Measurements from ENCODE around the gene PRPH2. TPM values are rescaled to one million over a fixed set of nuclear protein-coding genes. Genes with fewer than 3 reads are reported as not detected.

PRPH2 gene
- polyA plus RNA-seq, 1 of the 3 experiments (the other 2 are of a cell fraction) = not detected

DNA sequence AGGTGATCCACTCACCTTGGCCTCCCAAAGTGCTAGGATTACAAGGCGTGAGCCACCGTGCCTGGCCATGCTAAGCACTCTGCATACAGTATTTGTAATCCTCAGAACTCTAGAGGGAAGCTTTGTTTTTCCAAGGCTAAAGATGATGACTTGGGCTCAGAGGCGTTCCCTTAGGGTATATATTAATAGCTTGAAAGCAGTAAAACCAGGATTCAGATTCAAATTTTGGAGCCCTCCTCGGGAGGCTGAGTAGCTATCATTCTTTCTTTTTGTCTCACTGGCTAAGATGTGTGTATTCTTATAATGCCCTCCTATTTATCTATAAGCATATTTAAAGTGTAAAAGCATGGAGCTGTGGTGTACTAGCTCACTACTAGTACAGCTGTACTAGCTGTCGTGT lies 68.5 kb downstream of the PRPH2 start:
- Histone ChIP-seq H2AFZ (ENCODE audit: low read depth) (no peak overlapping the region), H3K27ac (ENCODE audit: low read depth in 2 of 2, low read length in 1 of 2) (no peak overlapping the region), H3F3A (replicated peaks; ENCODE audit: insufficient read depth) (peaks cover 18% of the 10 kb centered on the region), H3K27me3 (ENCODE audit: insufficient read depth) (no peaks in the 10 kb centered on the region), H3K4me2 (no peak overlapping the region), H4K20me1 (ENCODE audit: insufficient read depth) (no peaks in the 10 kb centered on the region), H3K4me1 (ENCODE audit: control insufficient read depth in 1 of 2, insufficient read depth in 2 of 2, low read depth in 1 of 2, low read length in 1 of 2) (no peaks in the 10 kb centered on the region), H3K79me2 (ENCODE audit: insufficient read depth) (no peaks in the 10 kb centered on the region), H3K9me3 (no peaks in the 10 kb centered on the region), H3K4me3 (ENCODE audit: low read depth in 2 of 2, low read length in 1 of 2) (no peak overlapping the region), H3K9ac (no peak overlapping the region), H3K9me2 (no peaks in the 10 kb centered on the region), H3K36me3 (replicated peaks in 1 of 2; ENCODE audit: control insufficient read depth in 1 of 2, insufficient read depth in 2 of 2, low read length in 1 of 2) (peaks cover 55 to 91% of the 10 kb centered on the region in 2 experiments)
- TF ChIP-seq, protein P1, sequence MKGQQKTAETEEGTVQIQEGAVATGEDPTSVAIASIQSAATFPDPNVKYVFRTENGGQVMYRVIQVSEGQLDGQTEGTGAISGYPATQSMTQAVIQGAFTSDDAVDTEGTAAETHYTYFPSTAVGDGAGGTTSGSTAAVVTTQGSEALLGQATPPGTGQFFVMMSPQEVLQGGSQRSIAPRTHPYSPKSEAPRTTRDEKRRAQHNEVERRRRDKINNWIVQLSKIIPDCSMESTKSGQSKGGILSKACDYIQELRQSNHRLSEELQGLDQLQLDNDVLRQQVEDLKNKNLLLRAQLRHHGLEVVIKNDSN (IDR thresholded peaks at IDR 0.05; ENCODE audit: borderline replicate concordance, low read depth) = no peak
- no peak for TF ChIP-seq RXRA (IDR thresholded peaks at IDR 0.05; ENCODE audit: borderline replicate concordance, low read depth)
- no peak for TF ChIP-seq FOSL2 (IDR thresholded peaks at IDR 0.05; ENCODE audit: borderline replicate concordance, low read depth)
- no peak for TF ChIP-seq FOXJ3 (CRISPR knock-in tag; IDR thresholded peaks at IDR 0.05)
- TF ChIP-seq, protein P2, sequence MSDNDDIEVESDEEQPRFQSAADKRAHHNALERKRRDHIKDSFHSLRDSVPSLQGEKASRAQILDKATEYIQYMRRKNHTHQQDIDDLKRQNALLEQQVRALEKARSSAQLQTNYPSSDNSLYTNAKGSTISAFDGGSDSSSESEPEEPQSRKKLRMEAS (IDR thresholded peaks at IDR 0.05; ENCODE audit: low read depth) = no peak
- TF ChIP-seq GATA2 (CRISPR knock-in tag; IDR thresholded peaks at IDR 0.05) = no peak
- no peak for TF ChIP-seq NRF1 (IDR thresholded peaks at IDR 0.05; ENCODE audit: low read depth, low read length)
- no peak for TF ChIP-seq MXI1 (IDR thresholded peaks at IDR 0.05; ENCODE audit: low read depth, low read length)
- POLR2A ChIA-PET = no interaction called here
- 91% methylated on average over 5 of the region's 5 CpGs for WGBS (ENCODE audit: low lambda C conversion rate)
- DNase-seq = no peak
- CTCF ChIA-PET = interaction anchor here (0.9 to 1.2 kb wide), 3 partner anchors 9 to 224 kb away, joined by 3 to 4 read pairs (median 4); no protein-coding TSS in a partner anchor

DNA sequence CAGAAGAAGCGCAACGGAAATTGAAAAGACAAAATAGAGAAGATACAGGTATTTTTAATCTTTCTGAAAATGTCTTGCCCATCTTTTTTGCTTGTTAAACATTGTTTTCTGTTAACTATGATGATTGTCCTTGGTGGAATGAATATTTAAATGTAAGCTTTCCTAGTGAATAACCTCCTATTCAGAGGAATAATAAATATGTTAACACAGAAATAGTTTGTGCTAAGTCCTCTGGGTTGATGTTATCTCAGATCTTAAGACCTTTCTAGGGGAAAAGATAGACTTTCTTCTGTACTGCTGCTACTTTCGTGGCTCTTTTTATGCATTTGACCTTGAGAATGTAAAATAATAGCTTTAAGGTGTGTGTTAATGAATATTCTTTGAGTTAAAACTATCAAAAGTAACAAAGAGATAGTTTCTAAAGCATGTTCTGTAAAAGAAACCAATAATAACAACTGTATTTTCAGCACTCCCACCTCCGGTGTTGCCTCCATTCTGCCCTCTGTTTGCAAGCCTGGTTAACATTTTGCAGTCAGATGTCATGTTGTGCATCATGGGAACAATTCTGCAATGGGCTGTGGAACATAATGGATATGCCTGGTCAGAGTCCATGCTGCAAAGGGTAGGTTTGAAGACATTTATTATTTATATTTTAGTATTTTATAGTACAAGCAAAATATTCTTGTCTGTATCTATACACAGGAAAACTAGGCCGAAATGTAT lies 70.2 kb downstream of the PRPH2 start:
- H3K79me2 ChIP-seq (ENCODE audit: insufficient read depth) = no peaks in the 10 kb centered on the region
- no peak overlapping the region for H3K9ac ChIP-seq
- no peaks in the 10 kb centered on the region for H3K9me3 ChIP-seq
- peaks cover 17% of the 10 kb centered on the region for H3F3A ChIP-seq (replicated peaks; ENCODE audit: insufficient read depth)
- DNase-seq = no peak
- no peaks in the 10 kb centered on the region for H3K9me2 ChIP-seq
- ChIA-PET POLR2A (interaction anchor here (0.6 kb wide), 1 partner anchor 210 kb away, joined by 3 read pairs; no protein-coding TSS in a partner anchor), CTCF (interaction anchor here (0.6 to 2.4 kb wide), 2 partner anchors 10 to 159 kb away, joined by 3 to 11 read pairs; no protein-coding TSS in a partner anchor)
- H3K4me2 ChIP-seq = no peak overlapping the region
- WGBS (ENCODE audit: low lambda C conversion rate) = 83% methylated on average over 5 of the region's 5 CpGs
- H2AFZ ChIP-seq (ENCODE audit: low read depth) = no peak overlapping the region
- no peak overlapping the region for H3K27ac ChIP-seq (ENCODE audit: low read depth in 2 of 2, low read length in 1 of 2)
- H4K20me1 ChIP-seq (ENCODE audit: insufficient read depth) = no peaks in the 10 kb centered on the region
- TF ChIP-seq, protein P3, sequence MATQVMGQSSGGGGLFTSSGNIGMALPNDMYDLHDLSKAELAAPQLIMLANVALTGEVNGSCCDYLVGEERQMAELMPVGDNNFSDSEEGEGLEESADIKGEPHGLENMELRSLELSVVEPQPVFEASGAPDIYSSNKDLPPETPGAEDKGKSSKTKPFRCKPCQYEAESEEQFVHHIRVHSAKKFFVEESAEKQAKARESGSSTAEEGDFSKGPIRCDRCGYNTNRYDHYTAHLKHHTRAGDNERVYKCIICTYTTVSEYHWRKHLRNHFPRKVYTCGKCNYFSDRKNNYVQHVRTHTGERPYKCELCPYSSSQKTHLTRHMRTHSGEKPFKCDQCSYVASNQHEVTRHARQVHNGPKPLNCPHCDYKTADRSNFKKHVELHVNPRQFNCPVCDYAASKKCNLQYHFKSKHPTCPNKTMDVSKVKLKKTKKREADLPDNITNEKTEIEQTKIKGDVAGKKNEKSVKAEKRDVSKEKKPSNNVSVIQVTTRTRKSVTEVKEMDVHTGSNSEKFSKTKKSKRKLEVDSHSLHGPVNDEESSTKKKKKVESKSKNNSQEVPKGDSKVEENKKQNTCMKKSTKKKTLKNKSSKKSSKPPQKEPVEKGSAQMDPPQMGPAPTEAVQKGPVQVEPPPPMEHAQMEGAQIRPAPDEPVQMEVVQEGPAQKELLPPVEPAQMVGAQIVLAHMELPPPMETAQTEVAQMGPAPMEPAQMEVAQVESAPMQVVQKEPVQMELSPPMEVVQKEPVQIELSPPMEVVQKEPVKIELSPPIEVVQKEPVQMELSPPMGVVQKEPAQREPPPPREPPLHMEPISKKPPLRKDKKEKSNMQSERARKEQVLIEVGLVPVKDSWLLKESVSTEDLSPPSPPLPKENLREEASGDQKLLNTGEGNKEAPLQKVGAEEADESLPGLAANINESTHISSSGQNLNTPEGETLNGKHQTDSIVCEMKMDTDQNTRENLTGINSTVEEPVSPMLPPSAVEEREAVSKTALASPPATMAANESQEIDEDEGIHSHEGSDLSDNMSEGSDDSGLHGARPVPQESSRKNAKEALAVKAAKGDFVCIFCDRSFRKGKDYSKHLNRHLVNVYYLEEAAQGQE (IDR thresholded peaks at IDR 0.05; ENCODE audit: low read depth, low read length) = no peak
- no peak for TF ChIP-seq EZH2phosphoT487 (IDR thresholded peaks at IDR 0.05; ENCODE audit: borderline replicate concordance, low read depth)
- TF ChIP-seq NRF1 (IDR thresholded peaks at IDR 0.05; ENCODE audit: low read depth, low read length) = no peak
- TF ChIP-seq, protein P4, sequence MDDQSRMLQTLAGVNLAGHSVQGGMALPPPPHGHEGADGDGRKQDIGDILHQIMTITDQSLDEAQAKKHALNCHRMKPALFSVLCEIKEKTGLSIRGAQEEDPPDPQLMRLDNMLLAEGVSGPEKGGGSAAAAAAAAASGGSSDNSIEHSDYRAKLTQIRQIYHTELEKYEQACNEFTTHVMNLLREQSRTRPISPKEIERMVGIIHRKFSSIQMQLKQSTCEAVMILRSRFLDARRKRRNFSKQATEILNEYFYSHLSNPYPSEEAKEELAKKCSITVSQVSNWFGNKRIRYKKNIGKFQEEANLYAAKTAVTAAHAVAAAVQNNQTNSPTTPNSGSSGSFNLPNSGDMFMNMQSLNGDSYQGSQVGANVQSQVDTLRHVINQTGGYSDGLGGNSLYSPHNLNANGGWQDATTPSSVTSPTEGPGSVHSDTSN (IDR thresholded peaks at IDR 0.05) = no peak
- no peak for TF ChIP-seq YY1 (IDR thresholded peaks at IDR 0.05; ENCODE audit: low read depth)
- no peak for TF ChIP-seq RAD21 (IDR thresholded peaks at IDR 0.05; ENCODE audit: low read length)
- no peak for TF ChIP-seq TEAD4 (IDR thresholded peaks at IDR 0.05; ENCODE audit: borderline replicate concordance, insufficient read depth)
- TF ChIP-seq, protein P5, sequence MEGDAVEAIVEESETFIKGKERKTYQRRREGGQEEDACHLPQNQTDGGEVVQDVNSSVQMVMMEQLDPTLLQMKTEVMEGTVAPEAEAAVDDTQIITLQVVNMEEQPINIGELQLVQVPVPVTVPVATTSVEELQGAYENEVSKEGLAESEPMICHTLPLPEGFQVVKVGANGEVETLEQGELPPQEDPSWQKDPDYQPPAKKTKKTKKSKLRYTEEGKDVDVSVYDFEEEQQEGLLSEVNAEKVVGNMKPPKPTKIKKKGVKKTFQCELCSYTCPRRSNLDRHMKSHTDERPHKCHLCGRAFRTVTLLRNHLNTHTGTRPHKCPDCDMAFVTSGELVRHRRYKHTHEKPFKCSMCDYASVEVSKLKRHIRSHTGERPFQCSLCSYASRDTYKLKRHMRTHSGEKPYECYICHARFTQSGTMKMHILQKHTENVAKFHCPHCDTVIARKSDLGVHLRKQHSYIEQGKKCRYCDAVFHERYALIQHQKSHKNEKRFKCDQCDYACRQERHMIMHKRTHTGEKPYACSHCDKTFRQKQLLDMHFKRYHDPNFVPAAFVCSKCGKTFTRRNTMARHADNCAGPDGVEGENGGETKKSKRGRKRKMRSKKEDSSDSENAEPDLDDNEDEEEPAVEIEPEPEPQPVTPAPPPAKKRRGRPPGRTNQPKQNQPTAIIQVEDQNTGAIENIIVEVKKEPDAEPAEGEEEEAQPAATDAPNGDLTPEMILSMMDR (IDR thresholded peaks at IDR 0.05) = no peak
- TF ChIP-seq, protein P6, sequence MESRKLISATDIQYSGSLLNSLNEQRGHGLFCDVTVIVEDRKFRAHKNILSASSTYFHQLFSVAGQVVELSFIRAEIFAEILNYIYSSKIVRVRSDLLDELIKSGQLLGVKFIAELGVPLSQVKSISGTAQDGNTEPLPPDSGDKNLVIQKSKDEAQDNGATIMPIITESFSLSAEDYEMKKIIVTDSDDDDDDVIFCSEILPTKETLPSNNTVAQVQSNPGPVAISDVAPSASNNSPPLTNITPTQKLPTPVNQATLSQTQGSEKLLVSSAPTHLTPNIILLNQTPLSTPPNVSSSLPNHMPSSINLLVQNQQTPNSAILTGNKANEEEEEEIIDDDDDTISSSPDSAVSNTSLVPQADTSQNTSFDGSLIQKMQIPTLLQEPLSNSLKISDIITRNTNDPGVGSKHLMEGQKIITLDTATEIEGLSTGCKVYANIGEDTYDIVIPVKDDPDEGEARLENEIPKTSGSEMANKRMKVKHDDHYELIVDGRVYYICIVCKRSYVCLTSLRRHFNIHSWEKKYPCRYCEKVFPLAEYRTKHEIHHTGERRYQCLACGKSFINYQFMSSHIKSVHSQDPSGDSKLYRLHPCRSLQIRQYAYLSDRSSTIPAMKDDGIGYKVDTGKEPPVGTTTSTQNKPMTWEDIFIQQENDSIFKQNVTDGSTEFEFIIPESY (IDR thresholded peaks at IDR 0.05; ENCODE audit: borderline replicate concordance, low read depth) = no peak
- no peaks in the 10 kb centered on the region for H3K4me1 ChIP-seq (ENCODE audit: control insufficient read depth in 1 of 2, insufficient read depth in 2 of 2, low read depth in 1 of 2, low read length in 1 of 2)
- no peak overlapping the region for H3K4me3 ChIP-seq (ENCODE audit: low read depth in 2 of 2, low read length in 1 of 2)
- H3K36me3 ChIP-seq (replicated peaks in 1 of 2; ENCODE audit: control insufficient read depth in 1 of 2, insufficient read depth in 2 of 2, low read length in 1 of 2) = peaks cover 52 to 87% of the 10 kb centered on the region in 2 experiments
- no peaks in the 10 kb centered on the region for H3K27me3 ChIP-seq (ENCODE audit: insufficient read depth)

Measured in SK-N-SH (cell line).